ENCODE data around the gene LDB3.

DNA sequence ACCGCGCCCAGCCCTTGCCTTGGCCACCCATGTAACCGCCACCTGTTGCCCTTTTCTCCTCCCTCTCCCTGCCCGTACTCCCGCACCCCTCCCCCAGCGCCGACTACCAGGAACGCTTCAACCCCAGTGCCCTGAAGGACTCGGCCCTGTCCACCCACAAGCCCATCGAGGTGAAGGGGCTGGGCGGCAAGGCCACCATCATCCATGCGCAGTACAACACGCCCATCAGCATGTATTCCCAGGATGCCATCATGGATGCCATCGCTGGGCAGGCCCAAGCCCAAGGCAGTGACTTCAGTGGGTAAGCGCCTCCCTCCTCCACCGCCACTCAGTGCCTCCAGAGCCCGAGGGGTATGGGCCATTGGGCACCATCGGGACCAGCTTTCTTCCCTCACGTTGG is 18.7 kb downstream of the LDB3 start:
- TF ChIP-seq, protein P1, sequence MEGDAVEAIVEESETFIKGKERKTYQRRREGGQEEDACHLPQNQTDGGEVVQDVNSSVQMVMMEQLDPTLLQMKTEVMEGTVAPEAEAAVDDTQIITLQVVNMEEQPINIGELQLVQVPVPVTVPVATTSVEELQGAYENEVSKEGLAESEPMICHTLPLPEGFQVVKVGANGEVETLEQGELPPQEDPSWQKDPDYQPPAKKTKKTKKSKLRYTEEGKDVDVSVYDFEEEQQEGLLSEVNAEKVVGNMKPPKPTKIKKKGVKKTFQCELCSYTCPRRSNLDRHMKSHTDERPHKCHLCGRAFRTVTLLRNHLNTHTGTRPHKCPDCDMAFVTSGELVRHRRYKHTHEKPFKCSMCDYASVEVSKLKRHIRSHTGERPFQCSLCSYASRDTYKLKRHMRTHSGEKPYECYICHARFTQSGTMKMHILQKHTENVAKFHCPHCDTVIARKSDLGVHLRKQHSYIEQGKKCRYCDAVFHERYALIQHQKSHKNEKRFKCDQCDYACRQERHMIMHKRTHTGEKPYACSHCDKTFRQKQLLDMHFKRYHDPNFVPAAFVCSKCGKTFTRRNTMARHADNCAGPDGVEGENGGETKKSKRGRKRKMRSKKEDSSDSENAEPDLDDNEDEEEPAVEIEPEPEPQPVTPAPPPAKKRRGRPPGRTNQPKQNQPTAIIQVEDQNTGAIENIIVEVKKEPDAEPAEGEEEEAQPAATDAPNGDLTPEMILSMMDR (conservative IDR thresholded peaks at IDR 0.05; ENCODE audit: low read depth, low read length) = no peak
- TF ChIP-seq EZH2 (IDR thresholded peaks at IDR 0.05; ENCODE audit: low read length, unreplicated experiment) = no peak
